ENCODE data around the gene LCK.

GRCh38 chr1:32272557-32273390 lies 21.7 kb downstream of the LCK start:
- TF ChIP-seq CTCF (conservative IDR thresholded peaks at IDR 0.05 in 1 of 2, IDR thresholded peaks at IDR 0.05 in 1 of 2; ENCODE audit: low read depth in 1 of 2, low read length in 2 of 2): no peak
- no peak for TF ChIP-seq EZH2 (IDR thresholded peaks at IDR 0.05; ENCODE audit: low read length, missing control alignments)

Data from fibroblast of lung (primary cell).